ENCODE results near the gene GSK3B. TPM values are rescaled to one million over a fixed set of nuclear protein-coding genes. Genes with fewer than 3 reads are reported as not detected.

GSK3B gene
- total RNA-seq, 2 donors from 2014 or later = 57.3 to 59.8 TPM

GRCh38 chr3:119944091-119944490 is 150.2 kb downstream of the GSK3B start:
- Histone ChIP-seq H3K9ac (ENCODE audit: extremely low read depth, low read length, poor library complexity, severe bottlenecking) (no peak overlapping the region), H3K27me3 (ENCODE audit: control insufficient read depth, insufficient read depth, low read length, poor library complexity, severe bottlenecking) (no peaks in the 10 kb centered on the region), H3K27ac (ENCODE audit: low read depth, low read length) (no peak overlapping the region), H3K4me3 (ENCODE audit: low read length) (peak overlapping the region; percentile 33), H3K9me3 (ENCODE audit: control insufficient read depth, low read length) (no peaks in the 10 kb centered on the region), H3K4me1 (ENCODE audit: control insufficient read depth, insufficient read depth, low read length) (peaks cover 8% of the 10 kb centered on the region), H3K36me3 (ENCODE audit: control insufficient read depth, insufficient read depth, low read length) (no peaks in the 10 kb centered on the region)
- Mint-ChIP-seq H3K36me3 (ENCODE audit: low read depth) (peaks cover 5% of the 10 kb centered on the region), H3K9me3 (no peaks in the 10 kb centered on the region), H3K4me3 (peak overlapping the region; percentile 33), H3K4me1 (peaks cover 38% of the 10 kb centered on the region), H3K27me3 (ENCODE audit: insufficient read depth) (no peaks in the 10 kb centered on the region), H3K27ac (no peak overlapping the region)
- WGBS, 2 experiments (ENCODE audit: insufficient coverage in 1 of 2, insufficient read length in 1 of 2) = 66 to 68% methylated on average over 2 of the region's 2 CpGs
- TF ChIP-seq, protein P1, sequence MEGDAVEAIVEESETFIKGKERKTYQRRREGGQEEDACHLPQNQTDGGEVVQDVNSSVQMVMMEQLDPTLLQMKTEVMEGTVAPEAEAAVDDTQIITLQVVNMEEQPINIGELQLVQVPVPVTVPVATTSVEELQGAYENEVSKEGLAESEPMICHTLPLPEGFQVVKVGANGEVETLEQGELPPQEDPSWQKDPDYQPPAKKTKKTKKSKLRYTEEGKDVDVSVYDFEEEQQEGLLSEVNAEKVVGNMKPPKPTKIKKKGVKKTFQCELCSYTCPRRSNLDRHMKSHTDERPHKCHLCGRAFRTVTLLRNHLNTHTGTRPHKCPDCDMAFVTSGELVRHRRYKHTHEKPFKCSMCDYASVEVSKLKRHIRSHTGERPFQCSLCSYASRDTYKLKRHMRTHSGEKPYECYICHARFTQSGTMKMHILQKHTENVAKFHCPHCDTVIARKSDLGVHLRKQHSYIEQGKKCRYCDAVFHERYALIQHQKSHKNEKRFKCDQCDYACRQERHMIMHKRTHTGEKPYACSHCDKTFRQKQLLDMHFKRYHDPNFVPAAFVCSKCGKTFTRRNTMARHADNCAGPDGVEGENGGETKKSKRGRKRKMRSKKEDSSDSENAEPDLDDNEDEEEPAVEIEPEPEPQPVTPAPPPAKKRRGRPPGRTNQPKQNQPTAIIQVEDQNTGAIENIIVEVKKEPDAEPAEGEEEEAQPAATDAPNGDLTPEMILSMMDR (conservative IDR thresholded peaks at IDR 0.05) = no peak
- no peak for DNase-seq

DNA sequence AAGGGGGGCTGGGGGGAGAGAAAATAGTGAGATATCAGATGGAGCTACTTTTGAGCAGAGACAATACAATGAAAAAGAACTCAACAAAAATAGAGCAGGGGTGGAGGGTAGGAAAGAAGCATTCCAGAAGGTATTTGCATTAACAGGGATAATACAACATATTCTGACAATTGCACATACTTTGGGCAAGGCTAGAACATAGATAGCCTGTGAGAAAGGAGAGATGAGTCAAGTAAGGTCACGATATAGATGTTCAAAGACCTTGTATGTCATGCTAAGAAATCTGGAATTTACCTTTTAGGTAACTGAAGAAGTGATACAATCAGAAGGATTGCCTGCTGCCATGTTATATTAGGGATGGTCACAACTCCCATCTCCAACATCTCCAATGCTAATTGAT is 155.2 kb downstream of the GSK3B start:
- Mint-ChIP-seq H3K27ac (no peak overlapping the region), H3K9me3 (peaks cover 2% of the 10 kb centered on the region), H3K36me3 (ENCODE audit: low read depth) (peaks cover 15% of the 10 kb centered on the region), H3K4me1 (peaks cover 24% of the 10 kb centered on the region), H3K27me3 (ENCODE audit: insufficient read depth) (no peaks in the 10 kb centered on the region), H3K4me3 (no peak overlapping the region)
- H3K4me1 ChIP-seq (ENCODE audit: control insufficient read depth, insufficient read depth, low read length) = no peaks in the 10 kb centered on the region
- H3K9ac ChIP-seq (ENCODE audit: extremely low read depth, low read length, poor library complexity, severe bottlenecking) = no peak overlapping the region
- H3K36me3 ChIP-seq (ENCODE audit: control insufficient read depth, insufficient read depth, low read length) = no peaks in the 10 kb centered on the region
- DNase-seq = no peak
- 96 to 100% methylated on average over 1 of the region's 1 CpG for WGBS, 2 experiments (ENCODE audit: insufficient coverage in 1 of 2, insufficient read length in 1 of 2)
- no peak overlapping the region for H3K27ac ChIP-seq (ENCODE audit: low read depth, low read length)
- no peak overlapping the region for H3K4me3 ChIP-seq (ENCODE audit: low read length)
- TF ChIP-seq, protein P1 (conservative IDR thresholded peaks at IDR 0.05) = no peak
- H3K9me3 ChIP-seq (ENCODE audit: control insufficient read depth, low read length) = no peaks in the 10 kb centered on the region
- no peaks in the 10 kb centered on the region for H3K27me3 ChIP-seq (ENCODE audit: control insufficient read depth, insufficient read depth, low read length, poor library complexity, severe bottlenecking)

DNA sequence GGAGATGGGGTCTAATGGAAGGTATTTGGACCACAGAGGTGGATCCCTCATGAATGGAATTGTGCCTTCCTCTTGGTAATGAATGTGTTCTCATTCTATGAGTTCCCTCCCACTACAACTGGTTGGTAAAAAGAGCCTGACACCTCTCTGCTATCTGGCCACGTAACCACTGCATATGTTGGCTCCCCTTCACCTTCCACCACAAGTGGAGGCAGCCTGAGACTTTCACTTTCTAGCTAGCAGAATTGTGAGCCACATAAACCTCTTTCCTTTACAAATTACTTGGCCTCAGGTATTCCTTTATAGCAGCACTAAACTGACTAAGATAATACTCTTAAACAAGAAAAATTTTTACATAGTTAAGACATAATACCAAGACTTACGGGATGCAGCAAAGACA is 157.0 kb downstream of the GSK3B start:
- Histone ChIP-seq H3K9me3 (ENCODE audit: control insufficient read depth, low read length) (no peaks in the 10 kb centered on the region), H3K36me3 (ENCODE audit: control insufficient read depth, insufficient read depth, low read length) (no peaks in the 10 kb centered on the region), H3K27ac (ENCODE audit: low read depth, low read length) (no peak overlapping the region), H3K4me3 (ENCODE audit: low read length) (no peak overlapping the region), H3K27me3 (ENCODE audit: control insufficient read depth, insufficient read depth, low read length, poor library complexity, severe bottlenecking) (no peaks in the 10 kb centered on the region), H3K9ac (ENCODE audit: extremely low read depth, low read length, poor library complexity, severe bottlenecking) (no peak overlapping the region), H3K4me1 (ENCODE audit: control insufficient read depth, insufficient read depth, low read length) (no peaks in the 10 kb centered on the region)
- Mint-ChIP-seq H3K9me3 (peaks cover 2% of the 10 kb centered on the region), H3K4me3 (no peak overlapping the region), H3K36me3 (ENCODE audit: low read depth) (peaks cover 22% of the 10 kb centered on the region), H3K4me1 (peaks cover 9% of the 10 kb centered on the region), H3K27ac (no peak overlapping the region), H3K27me3 (ENCODE audit: insufficient read depth) (no peaks in the 10 kb centered on the region)
- DNase-seq = no peak
- 86 to 96% methylated on average over 2 of the region's 2 CpGs for WGBS, 2 experiments (ENCODE audit: insufficient coverage in 1 of 2, insufficient read length in 1 of 2)
- TF ChIP-seq, protein P1 (conservative IDR thresholded peaks at IDR 0.05) = no peak
